ENCODE data around the gene STAG1.

Gene STAG1

DNA sequence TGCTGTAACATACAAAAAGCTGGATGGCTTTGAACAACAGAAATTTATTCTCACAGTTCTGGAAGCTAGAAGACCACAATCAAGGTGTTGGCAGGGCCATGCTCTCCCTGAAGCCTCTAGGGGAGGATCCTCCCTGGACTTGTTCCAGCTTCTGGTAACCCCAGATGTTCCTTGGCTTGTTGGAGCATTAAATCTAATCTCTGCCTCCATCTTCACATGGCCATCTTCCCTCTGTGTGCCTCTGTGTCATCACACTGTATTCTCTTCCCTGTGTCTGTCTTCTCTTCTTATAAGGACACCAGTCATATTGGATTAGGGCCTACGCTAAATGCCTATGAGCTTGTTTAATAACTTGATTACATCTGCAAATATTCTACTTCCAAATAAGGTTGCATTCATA, 109.5 kb downstream of the STAG1 start:
- H3K9ac ChIP-seq: no peak overlapping the region
- H4K20me1 ChIP-seq: peaks cover 0 to 99% (median 63%) of the 10 kb centered on the region in 11 experiments; a peak in 14 of 22 replicates
- H3K36me3 ChIP-seq: peaks cover 0 to 16% (median 9%) of the 10 kb centered on the region in 11 experiments; a peak in 10 of 22 replicates
- H3K4me1 ChIP-seq: 0 out of 20 replicates have a peak, but pooled peaks cover 0 to 3% (median 0%) of the 10 kb centered on the region in 10 experiments
- no peak overlapping the region for H3K27ac ChIP-seq
- TF ChIP-seq Cebpa-rat (IDR thresholded peaks at IDR 0.05): no peak
- H3K27me3 ChIP-seq: no peaks in the 10 kb centered on the region
- H3K4me2 ChIP-seq: no peak overlapping the region
- H3K4me3 ChIP-seq: no peak overlapping the region
- peaks cover 0 to 11% (median 0%) of the 10 kb centered on the region in 11 experiments; a peak in 1 of 22 replicates for H3K9me3 ChIP-seq (replicated peaks in 1 of 11)

DNA sequence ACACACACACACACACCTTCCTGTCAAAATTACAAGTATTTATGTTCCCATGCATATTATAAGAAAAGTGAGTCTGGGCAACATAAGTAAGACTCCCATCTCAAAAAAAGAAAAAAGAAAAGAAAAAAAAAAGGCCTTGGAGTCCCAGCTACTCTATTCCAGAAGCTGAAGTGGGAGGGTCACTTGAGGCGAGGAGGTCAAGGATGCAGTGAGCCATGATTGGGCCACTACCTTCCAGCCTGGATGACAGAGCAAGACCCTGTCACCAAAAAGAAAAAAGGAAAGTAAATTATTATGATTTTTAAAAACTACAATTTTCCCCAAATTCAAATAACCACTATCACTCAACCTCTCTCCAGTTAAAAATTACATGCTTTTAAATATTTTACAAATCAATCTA, 113.1 kb downstream of the STAG1 start:
- Histone ChIP-seq H3K9ac (no peak overlapping the region), H3K27ac (no peak overlapping the region), H4K20me1 (peaks cover 0 to 99% (median 70%) of the 10 kb centered on the region in 11 experiments; a peak in 17 of 22 replicates), H3K9me3 (replicated peaks in 1 of 11) (peaks cover 0 to 14% (median 0%) of the 10 kb centered on the region in 11 experiments; a peak in 7 of 22 replicates), H3K4me2 (no peak overlapping the region), H3K27me3 (no peaks in the 10 kb centered on the region), H3K4me1 (no peaks in the 10 kb centered on the region), H3K4me3 (no peak overlapping the region), H3K36me3 (peaks cover 0 to 24% (median 14%) of the 10 kb centered on the region in 11 experiments; a peak in 11 of 22 replicates)
- TF ChIP-seq Cebpa-rat (IDR thresholded peaks at IDR 0.05): no peak

DNA sequence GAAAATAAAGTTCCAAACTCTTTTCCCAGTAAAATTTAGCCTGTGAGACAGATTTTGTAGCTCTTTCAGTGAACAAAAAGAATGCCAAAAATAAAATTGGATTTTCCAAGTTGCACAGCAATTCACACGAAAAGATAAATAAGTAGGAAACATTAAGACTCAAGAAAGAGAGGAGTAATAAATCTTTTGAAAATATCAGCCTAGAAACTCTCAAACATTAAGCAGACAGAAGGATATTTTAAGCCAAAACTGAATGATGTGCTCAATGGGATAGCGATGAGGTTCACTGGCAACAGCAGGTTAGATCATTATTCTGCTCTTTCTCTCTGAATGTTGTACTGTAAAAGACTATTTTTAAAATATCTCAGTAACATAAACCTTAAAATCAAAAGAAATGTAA, 115.0 kb downstream of the STAG1 start:
- Histone ChIP-seq H3K27ac (no peak overlapping the region), H3K4me1 (no peaks in the 10 kb centered on the region), H3K9me3 (replicated peaks in 1 of 11) (peaks cover 0 to 14% (median 5%) of the 10 kb centered on the region in 11 experiments; a peak in 7 of 22 replicates), H4K20me1 (peaks cover 12 to 99% (median 69%) of the 10 kb centered on the region in 11 experiments; a peak in 18 of 22 replicates), H3K9ac (no peak overlapping the region), H3K4me2 (no peak overlapping the region), H3K27me3 (no peaks in the 10 kb centered on the region), H3K36me3 (peaks cover 0 to 24% (median 13%) of the 10 kb centered on the region in 11 experiments; a peak in 12 of 22 replicates), H3K4me3 (no peak overlapping the region)
- no peak for TF ChIP-seq Cebpa-rat (IDR thresholded peaks at IDR 0.05)

DNA sequence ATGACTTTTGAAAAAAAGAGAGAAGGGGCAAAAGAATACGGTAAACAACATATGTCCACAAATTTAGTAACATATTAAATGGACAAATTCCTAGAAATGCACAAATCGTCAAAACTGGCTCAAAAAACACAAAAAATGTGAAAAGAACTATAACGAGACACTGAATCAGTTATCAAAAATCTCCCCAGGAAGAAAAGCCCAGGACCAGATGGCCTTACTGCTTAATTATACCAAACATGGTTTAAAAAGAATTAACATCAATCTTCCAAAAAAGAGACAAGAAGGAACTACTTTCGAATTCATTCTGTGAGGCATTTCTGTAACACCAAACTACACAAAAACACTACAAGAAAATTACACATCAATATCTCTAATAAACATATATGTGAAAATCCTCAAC, 117.4 kb downstream of the STAG1 start:
- no peak overlapping the region for H3K9ac ChIP-seq
- peaks cover 0 to 19% (median 6%) of the 10 kb centered on the region in 11 experiments; a peak in 8 of 22 replicates for H3K9me3 ChIP-seq (replicated peaks in 1 of 11)
- H3K4me3 ChIP-seq: no peak overlapping the region
- no peak overlapping the region for H3K4me2 ChIP-seq
- no peaks in the 10 kb centered on the region for H3K27me3 ChIP-seq
- no peak for TF ChIP-seq Cebpa-rat (IDR thresholded peaks at IDR 0.05)
- peaks cover 13 to 100% (median 67%) of the 10 kb centered on the region in 11 experiments; a peak in 19 of 22 replicates for H4K20me1 ChIP-seq
- peaks cover 8 to 42% (median 23%) of the 10 kb centered on the region in 11 experiments for H3K36me3 ChIP-seq
- H3K4me1 ChIP-seq: no peaks in the 10 kb centered on the region
- H3K27ac ChIP-seq: no peak overlapping the region

DNA sequence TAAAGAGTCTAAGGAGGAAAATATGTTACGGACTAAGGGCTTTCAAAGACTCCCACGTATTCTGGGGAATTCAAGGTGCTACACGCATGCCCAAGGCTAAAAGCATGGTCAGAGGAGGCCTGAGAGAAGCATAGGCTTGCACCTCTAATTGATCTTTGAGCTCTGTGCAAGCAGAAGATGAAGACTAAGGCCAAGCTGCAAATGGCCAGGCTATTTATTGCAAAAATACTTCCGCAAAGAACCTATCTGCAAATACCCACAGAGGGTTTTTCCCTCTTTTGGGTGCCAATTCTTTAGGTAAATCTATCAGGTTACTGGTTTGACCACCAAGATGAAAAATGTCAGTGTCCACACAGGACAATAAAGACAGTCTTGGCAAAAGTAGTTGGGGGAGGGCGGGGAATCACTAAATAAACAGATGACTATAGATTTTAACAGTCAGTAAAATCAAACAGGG, 119.5 kb downstream of the STAG1 start:
- TF ChIP-seq Cebpa-rat (IDR thresholded peaks at IDR 0.05): no peak
- Histone ChIP-seq H3K4me2 (no peak overlapping the region), H3K9me3 (replicated peaks in 1 of 11) (peaks cover 11 to 30% (median 15%) of the 10 kb centered on the region in 11 experiments; a peak in 19 of 22 replicates), H3K27me3 (no peaks in the 10 kb centered on the region), H4K20me1 (peaks cover 13 to 88% (median 58%) of the 10 kb centered on the region in 11 experiments; a peak in 19 of 22 replicates), H3K27ac (no peak overlapping the region), H3K4me1 (no peaks in the 10 kb centered on the region), H3K9ac (no peak overlapping the region), H3K4me3 (no peak overlapping the region), H3K36me3 (peaks cover 30 to 49% (median 40%) of the 10 kb centered on the region in 11 experiments)

DNA sequence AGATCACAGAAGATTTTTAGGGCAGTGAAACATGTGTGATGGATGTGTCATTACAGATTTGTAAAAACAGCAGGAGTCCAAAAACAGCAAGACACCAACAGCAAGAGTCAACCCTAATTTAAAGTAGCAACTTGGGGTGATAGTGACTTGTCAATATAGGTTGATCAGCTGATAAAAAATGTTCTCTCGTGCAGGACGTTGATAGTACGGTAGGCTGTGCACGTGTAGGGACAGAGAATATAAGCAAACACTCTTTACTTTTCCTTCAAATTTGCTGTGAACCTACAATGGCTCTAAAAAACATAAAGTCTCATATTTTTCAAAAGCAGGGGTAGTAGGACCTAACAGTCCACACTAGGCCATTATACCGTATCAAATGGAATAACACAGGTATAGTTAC, 120.8 kb downstream of the STAG1 start:
- TF ChIP-seq Cebpa-rat (IDR thresholded peaks at IDR 0.05): no peak
- Histone ChIP-seq H3K9me3 (replicated peaks in 1 of 11) (peaks cover 11 to 30% (median 15%) of the 10 kb centered on the region in 11 experiments; a peak in 19 of 22 replicates), H3K9ac (no peak overlapping the region), H3K27ac (no peak overlapping the region), H3K4me3 (no peak overlapping the region), H3K4me2 (no peak overlapping the region), H3K27me3 (no peaks in the 10 kb centered on the region), H3K36me3 (peaks cover 32 to 60% (median 44%) of the 10 kb centered on the region in 11 experiments), H4K20me1 (peaks cover 12 to 86% (median 45%) of the 10 kb centered on the region in 11 experiments; a peak in 17 of 22 replicates), H3K4me1 (peaks cover 0 to 9% (median 0%) of the 10 kb centered on the region in 10 experiments; a peak in 3 of 20 replicates)

DNA sequence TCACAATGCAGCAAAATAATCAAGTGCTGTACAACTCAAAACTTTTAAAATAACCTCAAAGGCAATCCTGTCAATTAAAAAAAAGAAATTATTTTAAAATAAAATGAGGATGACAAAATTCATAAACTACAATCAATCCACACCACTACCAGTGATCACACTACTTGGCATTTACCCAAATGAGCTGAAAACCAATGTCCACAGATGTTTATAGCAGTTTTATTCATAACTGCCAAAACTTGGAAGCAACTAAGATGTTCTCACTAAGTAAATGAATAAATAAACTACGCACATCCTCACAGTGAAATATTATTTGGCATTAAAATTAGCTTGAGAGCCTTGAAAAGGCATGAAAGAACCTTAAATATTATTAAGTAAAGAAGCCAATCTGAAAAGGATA, 121.3 kb downstream of the STAG1 start:
- Histone ChIP-seq H3K4me2 (no peak overlapping the region), H3K9me3 (replicated peaks in 1 of 11) (peaks cover 9 to 30% (median 15%) of the 10 kb centered on the region in 11 experiments; a peak in 19 of 22 replicates), H3K27ac (no peak overlapping the region), H3K4me1 (peaks cover 0 to 14% (median 0%) of the 10 kb centered on the region in 10 experiments; a peak in 3 of 20 replicates), H4K20me1 (peaks cover 12 to 86% (median 43%) of the 10 kb centered on the region in 11 experiments; a peak in 17 of 22 replicates), H3K27me3 (no peaks in the 10 kb centered on the region), H3K9ac (no peak overlapping the region), H3K36me3 (peaks cover 37 to 60% (median 44%) of the 10 kb centered on the region in 11 experiments), H3K4me3 (no peak overlapping the region)
- TF ChIP-seq Cebpa-rat (IDR thresholded peaks at IDR 0.05): no peak

DNA sequence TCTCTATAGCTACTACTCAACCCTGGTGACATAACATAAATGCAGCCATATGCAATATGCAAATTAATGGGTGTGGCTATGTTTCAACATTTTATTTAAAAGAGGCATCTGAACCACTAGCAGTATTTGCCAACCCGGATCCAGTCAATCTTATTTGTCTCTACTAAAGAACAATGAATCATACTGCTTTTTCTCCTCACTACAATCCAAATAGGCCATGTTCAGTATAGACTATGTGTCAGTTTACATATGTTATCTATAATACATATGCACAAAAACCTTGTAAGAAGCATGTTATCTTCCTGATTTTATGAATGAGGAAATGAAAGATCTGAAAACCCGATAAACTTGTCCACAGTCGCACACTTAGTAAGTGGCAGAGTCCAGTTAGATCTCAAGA, 125.7 kb downstream of the STAG1 start:
- peak overlapping the region in 2 of 11 experiments; percentile 21 to 26; a peak in 2 of 22 replicates for H3K4me2 ChIP-seq
- peaks cover 0 to 77% (median 26%) of the 10 kb centered on the region in 11 experiments; a peak in 14 of 22 replicates for H4K20me1 ChIP-seq
- H3K9ac ChIP-seq: no peak overlapping the region
- H3K36me3 ChIP-seq: peaks cover 38 to 84% (median 52%) of the 10 kb centered on the region in 11 experiments
- no peak overlapping the region for H3K4me3 ChIP-seq
- no peaks in the 10 kb centered on the region for H3K27me3 ChIP-seq
- peaks cover 6 to 21% (median 13%) of the 10 kb centered on the region in 11 experiments; a peak in 16 of 22 replicates for H3K9me3 ChIP-seq (replicated peaks in 1 of 11)
- peaks cover 0 to 33% (median 0%) of the 10 kb centered on the region in 10 experiments; a peak in 5 of 20 replicates for H3K4me1 ChIP-seq
- no peak overlapping the region for H3K27ac ChIP-seq
- no peak for TF ChIP-seq Cebpa-rat (IDR thresholded peaks at IDR 0.05)

All from BLaER1 treated with 17β-estradiol and CSF1 and Interleukin-3, amounts not matched to agents 10 nM and 100 nM (cell line).